GM20431 (cell line): Measurements from ENCODE around the gene KNG1.
"Not testable (repeated sequence)": the region's sequence is repeated elsewhere in the genome, so short reads cannot be mapped to it uniquely, and the experiment has no call there.

Experiments
- in situ Hi-C: fragments of 300-500 bp; cut with MseI, MboI; formaldehyde crosslinking; loops from one replicate; pipeline ENCODE4 v1.15.0; 2020; ENCODE audit warnings: low sequenced_read_pairs; ENCODE audit not compliant: unreplicated experiment

Gene KNG1

GRCh38 chr3:186708983-186709679 is 8.0 kb upstream of the KNG1 start:
- in situ Hi-C loops = no loop called here

DNA sequence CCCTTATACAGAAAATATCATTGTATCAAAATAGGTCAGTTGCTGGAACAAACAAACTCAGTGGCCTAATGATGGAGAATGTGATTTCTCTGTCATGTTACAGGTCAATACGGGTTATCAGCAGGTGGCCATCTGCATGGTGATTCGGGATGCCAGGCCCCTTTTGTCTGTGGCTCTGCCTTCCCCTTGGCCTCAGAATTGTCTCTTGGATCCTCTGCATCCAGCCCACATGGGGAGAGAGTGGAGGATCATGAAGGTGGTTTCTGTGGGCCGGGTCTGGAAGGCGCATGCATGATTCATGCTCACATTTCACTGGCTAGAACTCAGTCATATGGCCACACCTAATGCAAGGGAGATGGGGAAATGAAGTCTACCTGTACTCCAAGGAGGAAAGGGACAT is 6.5 kb upstream of the KNG1 start:
- in situ Hi-C loops = not testable (repeated sequence)

- in situ Hi-C loops = no loop called here
Observed at GRCh38 chr3:186713499-186713898, 3.7 kb upstream of the KNG1 start.

DNA sequence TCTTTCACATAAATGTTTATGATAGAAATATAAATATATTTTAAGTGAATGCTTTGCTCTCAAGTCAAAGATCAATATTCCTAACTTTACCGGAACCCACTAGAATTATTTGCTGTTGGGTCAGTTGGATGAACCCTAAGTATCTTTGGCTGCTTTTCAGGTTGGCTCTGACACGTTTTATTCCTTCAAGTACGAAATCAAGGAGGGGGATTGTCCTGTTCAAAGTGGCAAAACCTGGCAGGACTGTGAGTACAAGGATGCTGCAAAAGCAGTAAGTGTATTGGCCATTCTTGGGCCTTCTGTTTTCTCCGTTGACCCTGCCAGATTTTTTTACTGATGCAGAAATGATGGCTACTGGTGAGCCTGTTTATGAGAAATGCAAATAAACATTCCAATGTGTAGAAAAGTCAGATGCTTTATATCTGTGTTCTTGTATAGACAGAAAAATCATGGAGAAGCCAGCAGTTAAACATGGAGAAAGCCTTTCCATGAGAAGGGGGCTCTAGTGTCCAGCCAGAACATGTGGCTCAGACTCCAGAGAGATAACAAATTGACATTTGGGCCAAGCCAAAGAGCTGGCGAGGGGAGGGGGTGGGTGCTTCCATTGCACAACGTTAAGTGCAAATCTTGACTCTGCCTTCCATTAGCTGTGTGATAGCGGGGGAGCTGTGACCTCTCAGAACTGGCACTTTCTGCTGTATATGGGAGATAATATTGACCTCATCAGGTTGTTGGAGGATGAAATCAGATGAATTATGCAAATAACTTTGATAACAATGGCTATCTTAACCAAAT is 3.0 kb downstream of the KNG1 start:
- in situ Hi-C loops = no loop called here

DNA sequence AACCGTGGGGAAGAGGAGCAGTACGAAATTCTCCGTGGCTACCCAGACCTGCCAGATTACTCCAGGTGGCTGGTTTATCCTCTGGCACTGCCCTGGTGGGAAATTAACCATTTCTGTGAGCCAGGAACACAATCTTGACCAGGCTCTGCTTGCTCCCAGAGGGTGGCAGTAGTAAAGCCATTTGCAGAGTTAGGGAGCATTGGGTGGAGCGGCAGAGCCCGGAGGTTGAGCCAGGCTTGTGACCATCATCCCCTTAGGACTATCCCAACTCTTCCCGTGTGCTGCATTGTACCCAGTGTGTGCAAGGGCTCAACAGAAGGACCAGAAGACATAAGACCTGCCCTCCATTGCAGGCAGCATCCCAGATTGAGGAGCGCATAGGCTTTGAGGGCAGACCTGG is 5.3 kb downstream of the KNG1 start:
- in situ Hi-C loops = no loop called here

DNA sequence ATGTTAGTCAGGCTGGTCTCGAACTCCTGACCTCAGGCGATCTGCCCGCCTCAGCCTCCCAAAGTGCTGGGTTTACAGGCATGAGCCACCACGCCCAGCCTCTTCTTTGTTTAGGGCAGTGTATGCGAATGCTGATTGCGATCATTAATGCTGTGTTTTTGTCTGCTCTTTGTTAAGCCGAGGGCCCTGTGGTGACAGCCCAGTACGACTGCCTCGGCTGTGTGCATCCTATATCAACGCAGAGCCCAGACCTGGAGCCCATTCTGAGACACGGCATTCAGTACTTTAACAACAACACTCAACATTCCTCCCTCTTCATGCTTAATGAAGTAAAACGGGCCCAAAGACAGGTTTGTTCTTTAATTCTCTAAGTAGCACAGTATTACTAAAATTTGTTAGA is 7.8 kb downstream of the KNG1 start:
- in situ Hi-C loops = no loop called here

- in situ Hi-C loops = no loop called here
Observed at GRCh38 chr3:186732169-186732766, 15.1 kb downstream of the KNG1 start.

DNA sequence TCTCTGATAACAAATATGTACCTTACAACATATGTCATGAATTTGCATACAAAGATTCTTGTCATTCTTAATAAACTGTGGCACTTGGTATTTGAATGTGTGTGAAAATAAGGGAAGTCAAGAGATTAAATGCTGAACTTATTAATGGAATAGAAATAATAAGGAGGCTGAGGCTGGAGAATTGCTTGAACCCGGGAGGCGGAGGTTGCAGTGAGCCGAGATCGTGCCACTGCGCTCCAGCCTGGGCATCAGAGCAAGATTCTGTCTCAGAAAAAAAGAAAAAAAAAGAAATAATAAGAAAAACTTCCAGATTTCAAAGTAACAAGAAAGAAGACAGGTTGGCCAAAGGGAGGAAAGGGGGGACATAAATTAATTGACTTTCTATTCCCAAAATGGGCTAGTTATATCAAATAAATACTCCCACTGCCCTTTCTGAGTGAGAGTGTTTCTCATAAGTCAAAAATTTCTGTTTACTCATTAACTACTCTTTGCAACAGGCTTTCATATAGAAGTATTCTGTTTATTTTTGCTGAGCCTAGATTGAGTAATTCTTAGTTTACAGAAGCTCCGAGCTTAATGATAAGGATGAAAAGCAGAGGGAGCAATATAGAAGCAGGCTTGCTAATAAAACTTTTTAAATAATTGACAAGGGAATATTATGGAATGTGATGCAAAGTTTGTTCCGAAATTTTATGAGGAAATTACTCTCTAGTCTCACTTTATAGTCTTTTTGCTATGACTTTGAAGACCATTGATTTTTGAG is 25.6 kb downstream of the KNG1 start:
- in situ Hi-C loops = no loop called here

DNA sequence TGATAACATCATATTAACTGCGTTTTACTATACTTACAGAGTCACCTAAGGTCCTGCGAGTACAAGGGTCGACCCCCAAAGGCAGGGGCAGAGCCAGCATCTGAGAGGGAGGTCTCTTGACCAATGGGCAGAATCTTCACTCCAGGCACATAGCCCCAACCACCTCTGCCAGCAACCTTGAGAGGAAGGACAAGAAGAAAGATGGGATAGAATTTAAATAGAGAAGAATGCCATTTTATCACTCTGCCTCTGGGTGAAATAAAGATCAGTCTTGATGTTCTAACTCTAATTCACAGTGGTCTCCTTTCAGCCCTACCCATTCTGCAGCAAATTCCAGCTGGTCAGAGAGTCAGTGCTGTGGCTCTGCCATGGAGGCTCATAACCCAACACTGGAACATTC is 26.5 kb downstream of the KNG1 start:
- in situ Hi-C loops = no loop called here

- in situ Hi-C loops = no loop called here
Observed at GRCh38 chr3:186746008-186746407, 28.8 kb downstream of the KNG1 start.

DNA sequence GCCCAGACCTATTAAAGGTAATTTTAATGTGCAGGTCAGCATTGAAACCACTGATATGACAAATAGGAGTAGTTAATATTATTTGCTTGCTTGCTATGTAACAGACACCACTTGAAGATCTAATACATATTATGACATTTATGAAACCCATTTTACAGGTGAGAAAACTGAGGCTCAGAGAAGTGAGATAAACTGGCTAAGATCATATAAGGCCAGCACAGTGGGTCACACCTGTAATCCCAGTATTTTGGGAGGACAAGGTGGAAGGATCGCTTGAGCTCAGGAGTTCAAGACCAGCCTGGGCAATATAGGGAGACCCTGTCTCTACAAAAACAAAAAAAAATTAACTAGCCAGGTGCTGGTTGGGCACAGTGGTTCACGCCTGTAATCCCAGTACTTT is 33.2 kb downstream of the KNG1 start:
- in situ Hi-C loops = no loop called here

DNA sequence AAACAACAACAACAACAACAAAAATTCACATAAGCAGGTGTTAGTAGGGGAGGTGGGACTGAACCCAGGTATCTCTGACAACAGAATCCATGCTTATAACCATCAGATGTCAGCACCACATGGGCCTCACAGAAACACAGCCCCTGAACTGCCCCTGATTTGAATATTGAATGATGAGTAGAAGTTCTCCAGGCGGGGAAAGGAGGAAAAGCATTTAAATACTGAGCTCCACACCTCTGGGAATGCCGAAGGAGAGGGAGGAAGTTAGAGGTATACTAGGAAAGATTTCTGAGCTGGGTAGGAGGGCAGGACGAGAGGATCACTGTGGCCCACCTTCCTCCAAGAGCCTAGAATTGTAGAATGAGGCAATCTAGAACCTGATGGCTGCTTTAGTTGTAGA is 34.3 kb downstream of the KNG1 start:
- in situ Hi-C loops = no loop called here

GRCh38 chr3:186754006-186754405 is 36.8 kb downstream of the KNG1 start:
- in situ Hi-C loops = no loop called here

GRCh38 chr3:186754871-186755270 is 37.7 kb downstream of the KNG1 start:
- in situ Hi-C loops = no loop called here

GRCh38 chr3:186757214-186757613 is 40.1 kb downstream of the KNG1 start:
- in situ Hi-C loops = no loop called here

DNA sequence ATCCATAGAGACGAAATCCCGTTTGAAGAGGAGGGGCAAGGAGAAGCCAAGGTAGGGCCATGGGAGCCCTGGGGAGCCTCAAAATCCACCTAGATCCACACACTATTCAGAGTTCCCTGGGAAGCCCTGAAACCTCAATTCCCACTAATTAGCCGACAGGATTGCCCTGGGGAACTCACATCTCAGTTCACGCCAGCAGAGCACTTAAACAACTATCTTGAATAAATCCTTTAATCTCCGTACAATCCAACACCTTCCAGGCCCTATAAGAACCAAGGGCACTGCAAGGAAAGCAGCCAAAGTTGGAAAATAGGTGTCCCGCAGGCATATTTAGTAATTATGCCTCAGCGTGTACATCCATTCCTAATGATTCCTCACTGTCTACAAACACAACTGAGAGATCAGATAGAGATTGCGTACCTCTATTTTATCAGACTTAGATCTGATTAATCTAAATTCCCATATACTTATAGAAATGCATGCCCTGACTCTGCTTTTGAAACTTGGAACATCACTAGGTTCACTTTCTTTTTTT is 40.6 kb downstream of the KNG1 start:
- in situ Hi-C loops = no loop called here

DNA sequence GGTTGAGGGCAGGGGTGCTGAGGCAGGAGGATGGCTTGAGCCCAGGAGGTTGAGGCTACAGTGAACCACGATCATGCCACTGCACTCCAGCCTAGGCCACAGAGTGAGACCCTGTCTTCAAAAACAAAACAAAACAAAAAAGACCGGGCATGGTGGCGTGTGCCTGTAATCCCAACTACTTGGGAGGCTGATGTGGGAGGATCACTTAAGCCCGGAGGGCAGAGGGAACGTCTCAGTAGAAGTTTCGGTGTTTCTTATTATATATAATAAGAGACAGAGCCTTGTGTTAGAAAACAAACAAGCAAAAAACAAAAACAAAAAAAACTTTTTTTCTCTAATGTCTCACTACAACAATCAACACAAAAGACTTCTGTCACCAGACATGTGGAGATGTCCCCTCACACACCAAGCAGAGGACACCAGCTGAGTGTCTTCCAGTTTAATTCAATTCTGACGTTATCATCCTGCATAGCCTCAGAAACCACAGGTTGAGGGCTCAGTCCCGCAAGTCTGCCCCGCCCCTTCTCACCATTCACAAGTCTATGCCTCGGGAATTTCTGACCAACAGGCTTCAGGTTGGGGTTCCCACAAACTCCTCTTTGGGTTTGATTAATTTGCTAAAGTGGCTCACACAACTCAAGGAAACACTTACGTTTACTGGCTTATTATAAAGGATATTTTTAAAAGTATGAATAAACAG is 42.2 kb downstream of the KNG1 start:
- in situ Hi-C loops = no loop called here

DNA sequence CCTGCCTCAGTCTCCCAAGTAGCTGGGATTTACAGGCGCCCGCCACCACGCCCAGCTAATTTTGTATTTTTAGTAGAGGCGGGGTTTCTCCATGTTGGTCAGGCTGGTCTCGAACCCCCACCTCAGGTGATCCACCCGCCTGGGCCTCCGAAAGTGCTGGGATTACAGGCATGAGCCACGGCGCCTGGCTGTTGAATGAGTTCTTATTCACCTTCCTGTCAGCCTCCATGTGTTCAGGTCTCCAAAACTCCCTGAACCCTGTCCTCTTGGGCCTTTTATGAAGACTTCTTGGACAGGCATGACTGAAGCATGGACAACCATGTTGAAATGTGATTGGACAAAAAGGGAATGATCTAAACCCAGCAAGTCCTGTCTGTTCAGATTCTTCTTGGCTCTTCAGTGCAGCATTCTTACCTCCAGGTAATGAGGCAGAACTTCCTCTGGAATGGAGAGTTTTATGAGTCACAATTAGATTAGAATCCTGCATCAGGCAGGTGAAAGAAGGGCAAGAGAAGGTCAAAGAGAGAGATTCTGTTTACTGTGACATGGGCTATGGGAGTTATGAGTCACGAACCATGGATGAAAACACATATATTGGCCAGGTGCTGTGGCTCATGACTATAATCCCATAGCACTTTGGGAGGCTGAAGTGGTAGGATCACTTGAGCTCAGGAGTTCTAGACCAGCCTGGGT is 43.1 kb downstream of the KNG1 start:
- in situ Hi-C loops = no loop called here

DNA sequence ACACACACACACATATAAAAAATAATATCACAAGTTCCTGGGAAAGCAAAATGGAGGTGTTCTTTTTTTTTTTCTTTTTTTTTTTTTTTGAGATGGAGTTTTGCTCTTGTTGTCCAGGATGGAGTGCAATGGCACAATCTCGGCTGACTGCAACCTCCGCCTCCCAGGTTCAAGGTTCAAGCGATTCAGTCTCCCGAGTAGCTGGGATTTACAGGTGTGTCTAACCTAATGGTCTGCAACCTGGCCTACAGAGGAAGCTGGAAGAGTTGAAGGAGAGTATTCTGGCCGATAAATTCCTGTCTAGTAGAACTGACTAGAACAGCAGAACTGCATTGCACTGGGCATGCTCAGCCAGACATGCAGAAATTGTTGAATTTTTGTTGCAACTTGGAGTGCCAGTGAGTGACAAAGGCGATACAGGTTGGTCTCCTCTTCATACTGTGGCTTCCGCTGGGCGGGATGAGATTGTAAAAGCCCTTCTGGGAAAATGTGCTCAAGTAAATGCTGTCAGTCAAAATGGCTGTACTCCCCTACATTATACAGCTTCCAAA is 43.8 kb downstream of the KNG1 start:
- in situ Hi-C loops = no loop called here
